IPS-NIHi11 (cell line): ENCODE results near the gene RPL39.
"Not testable (repeated sequence)": the region's sequence is repeated elsewhere in the genome, so short reads cannot be mapped to it uniquely, and the experiment has no call there.

Experiments
- DNase-seq: peaks from one replicate; pipeline ENCODE4 v3.0.0; 2012; ENCODE audit warnings: mixed read lengths, low spot score

The RPL39 gene

GRCh38 chrX:119763181-119763580 lies 28.2 kb downstream of the RPL39 start:
- DNase-seq = no peak

GRCh38 chrX:119762718-119763117 lies 28.7 kb downstream of the RPL39 start:
- no peak for DNase-seq

GRCh38 chrX:119760026-119760877 lies 31.2 kb downstream of the RPL39 start:
- DNase-seq = no peak

GRCh38 chrX:119759248-119759766 lies 32.1 kb downstream of the RPL39 start:
- DNase-seq = peak; percentile 13

GRCh38 chrX:119758731-119759247 lies 32.6 kb downstream of the RPL39 start:
- DNase-seq = peak; percentile 39

- peak; percentile 58 for DNase-seq
Measured at GRCh38 chrX:119757979-119758730, 33.3 kb downstream of the RPL39 start, which contains the start of gene SOWAHD. SOWAHD (plus strand) TSS chrX:119758588; CDS start chrX:119758668, 80 bp downstream.

GRCh38 chrX:119757646-119757978 lies 33.8 kb downstream of the RPL39 start:
- DNase-seq = no peak

GRCh38 chrX:119756926-119757635 lies 34.3 kb downstream of the RPL39 start:
- no peak for DNase-seq

- DNase-seq = no peak
Measured at GRCh38 chrX:119755981-119756533, 35.4 kb downstream of the RPL39 start.

- DNase-seq = no peak
Measured at GRCh38 chrX:119753639-119754257, 37.7 kb downstream of the RPL39 start.

GRCh38 chrX:119753001-119753400 lies 38.4 kb downstream of the RPL39 start:
- DNase-seq = no peak

- DNase-seq = not testable (repeated sequence)
Measured at GRCh38 chrX:119750751-119751150, 40.7 kb downstream of the RPL39 start.

GRCh38 chrX:119750131-119750530 lies 41.3 kb downstream of the RPL39 start:
- not testable (repeated sequence) for DNase-seq

- no peak for DNase-seq
Measured at GRCh38 chrX:119745283-119745848, 46.1 kb downstream of the RPL39 start.

- DNase-seq = no peak
Measured at GRCh38 chrX:119738742-119739141, 52.7 kb downstream of the RPL39 start.
